B cell (primary cell): ENCODE measurements around the gene RBL1. TPM values are rescaled to one million over a fixed set of nuclear protein-coding genes. Genes with fewer than 3 reads are reported as not detected.

ENCODE experiments used
- ATAC-seq: fragments of 200-7000 bp; cut with Tn5 transposase; one replicate; pipeline ENCODE4 v1.10.0; 2021; ENCODE audit warnings: low read depth, mild to moderate bottlenecking, moderate number of reproducible peaks, moderate library complexity
- CTCF ChIA-PET: fragments of 350-600 bp; sonication (Branson Sonifier 250); formaldehyde crosslinking; loops from one replicate; lab custom pipeline; 2021; ENCODE audit warnings: antibody characterized with exemption, inconsistent platforms; lab: Charles Lee
- POLR2A ChIA-PET: fragments of 350-600 bp; sonication (Branson Sonifier 250); formaldehyde crosslinking; loops from one replicate; lab custom pipeline; 2021; ENCODE audit warnings: antibody characterized with exemption; lab: Charles Lee
- DNase-seq: peaks from one replicate; pipeline ENCODE4 v3.0.0; 2013
- H2AFZ ChIP-seq: 2 replicates; pipeline ENCODE4 v1.6.1; 2012; ENCODE audit warnings: mild to moderate bottlenecking, low read depth, low read length; ENCODE audit not compliant: insufficient read depth, poor library complexity, severe bottlenecking
- H3K27ac ChIP-seq, 2 donors: 1 replicate in 1 of 2; 2 replicates in 1 of 2; pipeline ENCODE4 v1.5.1; 2012 to 2013; ENCODE audit warnings: low read length in 2 of 2, mild to moderate bottlenecking in 2 of 2, moderate library complexity in 1 of 2
- H3K27me3 ChIP-seq, 4 experiments: fragments of 200-600 bp in 1 of 4; sonication (generic) in 1 of 4; replicated peaks in 1 of 4; 1 replicate in 2 of 4; 2 replicates in 2 of 4; pipeline versions ENCODE4 v1.6.1 to v1.7.0; 2013 to 2016; ENCODE audit warnings: low read length in 3 of 4, mild to moderate bottlenecking in 2 of 4, mixed read lengths in 1 of 4, moderate library complexity in 1 of 4; ENCODE audit not compliant: insufficient read depth in 4 of 4, control insufficient read depth in 3 of 4; ENCODE audit errors: control extremely low read depth in 1 of 4
- H3K36me3 ChIP-seq, 2 experiments: replicated peaks in 1 of 2; 1 replicate in 1 of 2; 2 replicates in 1 of 2; pipeline versions ENCODE4 v1.6.1 to v1.7.1; 2013; ENCODE audit warnings: low read length in 1 of 2; ENCODE audit not compliant: insufficient read depth in 2 of 2, control insufficient read depth in 1 of 2; ENCODE audit errors: control extremely low read depth in 1 of 2, extremely low read depth in 1 of 2
- H3K4me1 ChIP-seq, 2 donors: fragments of 200-600 bp in 1 of 2; sonication (generic) in 1 of 2; 1 replicate in 1 of 2; 2 replicates in 1 of 2; pipeline versions ENCODE4 v1.5.1 to v1.6.1; 2013 to 2017; ENCODE audit warnings: low read length in 2 of 2; ENCODE audit not compliant: control insufficient read depth in 2 of 2, insufficient read depth in 2 of 2
- H3K4me2 ChIP-seq: replicated peaks from 2 replicates; pipeline ENCODE3; 2012; ENCODE audit warnings: mild to moderate bottlenecking, low read depth, low read length; ENCODE audit not compliant: poor library complexity, severe bottlenecking
- H3K4me3 ChIP-seq, 5 experiments: fragments of 200-600 bp in 1 of 5; sonication (generic) in 1 of 5; 1 replicate in 3 of 5; 2 replicates in 2 of 5; pipeline versions ENCODE4 v1.5.1 to v1.7.0; 2011 to 2016; ENCODE audit warnings: low read length in 4 of 5, mild to moderate bottlenecking in 4 of 5, low read depth in 2 of 5, control low read depth in 1 of 5, moderate library complexity in 1 of 5; ENCODE audit not compliant: insufficient read depth in 1 of 5; ENCODE audit errors: control extremely low read depth in 1 of 5, extremely low read depth in 1 of 5
- H3K79me2 ChIP-seq: fragments of 200-600 bp; sonication (generic); one replicate; pipeline ENCODE4 v1.6.0; 2016; ENCODE audit warnings: low read length; ENCODE audit not compliant: control insufficient read depth, insufficient read depth
- H3K9ac ChIP-seq: fragments of 200-600 bp; sonication (generic); 2 replicates; pipeline ENCODE4 v1.6.1; 2017; ENCODE audit warnings: mild to moderate bottlenecking, low read length, moderate library complexity
- H3K9me3 ChIP-seq, 3 donors: one replicate each; pipeline versions ENCODE4 v1.6.1 to v1.7.1; 2013; ENCODE audit warnings: low read length in 2 of 3; ENCODE audit not compliant: control insufficient read depth in 2 of 3, insufficient read depth in 1 of 3; ENCODE audit errors: control extremely low read depth in 1 of 3
- H4K20me1 ChIP-seq: 2 replicates; pipeline ENCODE4 v1.6.0; 2012; ENCODE audit warnings: mild to moderate bottlenecking, low read length; ENCODE audit not compliant: insufficient read depth, control insufficient read depth, poor library complexity, severe bottlenecking
- H3K27ac Mint-ChIP-seq: one replicate; pipeline ENCODE4 v1.8.0; 2021; ENCODE audit warnings: mixed read lengths
- H3K27me3 Mint-ChIP-seq: one replicate; pipeline ENCODE4 v1.8.0; 2021; ENCODE audit warnings: mixed read lengths
- H3K4me1 Mint-ChIP-seq: one replicate; pipeline ENCODE4 v1.8.0; 2021; ENCODE audit warnings: mixed read lengths
- H3K4me3 Mint-ChIP-seq: one replicate; pipeline ENCODE4 v1.8.0; 2021; ENCODE audit warnings: mixed read lengths
- H3K9me3 Mint-ChIP-seq: one replicate; pipeline ENCODE4 v1.8.0; 2022; ENCODE audit warnings: mixed read lengths; ENCODE audit not compliant: insufficient read depth
- CTCF ChIP-seq: fragments of 200-600 bp; IDR thresholded peaks from one replicate; pipeline ENCODE4 v1.8.0; 2022; ENCODE audit warnings: antibody characterized with exemption, mild to moderate bottlenecking
- EZH2 ChIP-seq: IDR thresholded peaks from 2 replicates; pipeline ENCODE4 v1.6.1; 2012; ENCODE audit warnings: borderline replicate concordance, low read depth, mild to moderate bottlenecking, moderate library complexity, low read length; ENCODE audit not compliant: insufficient read depth, poor library complexity, severe bottlenecking
- WGBS: methylation state at CpG from one replicate; pipeline ENCODE4 v1.1.5; 2013; ENCODE audit warnings: missing lambda C conversion rate; ENCODE audit not compliant: insufficient coverage; 5-methylcytosine and 5-hydroxymethylcytosine counted together
- intact Hi-C: fragments of 100-400 bp; cut with micrococcal nuclease; formaldehyde crosslinking; loops from one replicate; pipeline ENCODE4 v1.10.0; 2022
- polyA plus RNA-seq: library from polyadenylated mRNA; depleted of rRNA; stranded (reverse); fragments of >200 nt; gene quantifications from 2 replicates; pipeline ENCODE4 v1.2.3, GENCODE V29; 2012
- total RNA-seq, 2 donors: library from RNA; stranded (reverse); fragments of 120-200 nt in 1 of 2; gene quantifications; 1 replicate in 1 of 2; 2 replicates in 1 of 2; pipeline versions ENCODE4 v1.2.3 to v1.2.4, GENCODE V29; 2013 to 2022

Gene RBL1
- total and polyA plus RNA-seq, 2 donors (not counting 1 experiment from before 2014, with no cell fraction given), result 8.1 to 27.8 TPM

- intact Hi-C loops, result no loop called here
- no peak for TF ChIP-seq EZH2
- no peak for TF ChIP-seq CTCF
- Mint-ChIP-seq H3K27me3 (no peaks in the 10 kb centered on the region), H3K27ac (no peak overlapping the region), H3K4me3 (no peak overlapping the region), H3K4me1 (no peaks in the 10 kb centered on the region), H3K9me3 (no peaks in the 10 kb centered on the region)
- ChIA-PET CTCF (interaction anchor here (0.6 kb wide), 1 partner anchor 9 kb away, joined by 3 read pairs; no protein-coding TSS in a partner anchor), POLR2A (no interaction called here)
- no peaks in the 10 kb centered on the region for H3K9me3 ChIP-seq
- no peaks in the 10 kb centered on the region for H3K79me2 ChIP-seq
- H3K4me1 ChIP-seq, result no peaks in the 10 kb centered on the region
- H3K27me3 ChIP-seq, result no peaks in the 10 kb centered on the region
- DNase-seq (no peak), ATAC-seq (no peak)
- H3K4me2 ChIP-seq, result no peak overlapping the region
- no peaks in the 10 kb centered on the region for H4K20me1 ChIP-seq
- H3K27ac ChIP-seq, result no peak overlapping the region
- H3K4me3 ChIP-seq, result no peak overlapping the region
- no peaks in the 10 kb centered on the region for H3K36me3 ChIP-seq
- WGBS, result 100% methylated on average over 1 of the region's 4 CpGs
- H3K9ac ChIP-seq, result no peak overlapping the region
- H2AFZ ChIP-seq, result no peak overlapping the region
Observed at GRCh38 chr20:37137547-37137946, 41.8 kb upstream of the RBL1 start.

- Histone ChIP-seq H3K79me2 (no peaks in the 10 kb centered on the region), H3K27ac (no peak overlapping the region), H3K27me3 (no peaks in the 10 kb centered on the region), H3K4me3 (no peak overlapping the region), H3K36me3 (no peaks in the 10 kb centered on the region), H3K4me2 (no peak overlapping the region), H3K4me1 (no peaks in the 10 kb centered on the region), H3K9me3 (no peaks in the 10 kb centered on the region), H3K9ac (no peak overlapping the region), H4K20me1 (no peaks in the 10 kb centered on the region), H2AFZ (no peak overlapping the region)
- intact Hi-C loops, result no loop called here
- no peak for TF ChIP-seq EZH2
- no peak for TF ChIP-seq CTCF
- Mint-ChIP-seq H3K27ac (no peak overlapping the region), H3K9me3 (no peaks in the 10 kb centered on the region), H3K27me3 (no peaks in the 10 kb centered on the region), H3K4me3 (no peak overlapping the region), H3K4me1 (no peaks in the 10 kb centered on the region)
- no peak for DNase-seq
- WGBS, result 100% methylated on average over 2 of the region's 2 CpGs
- ChIA-PET CTCF (no interaction called here), POLR2A (no interaction called here)
- no peak for ATAC-seq
Observed at GRCh38 chr20:37133952-37134351, 38.2 kb upstream of the RBL1 start.
